COLO668 (cell line): ENCODE data around the gene CHIC2.
"Not testable (repeated sequence)": the region's sequence is repeated elsewhere in the genome, so short reads cannot be mapped to it uniquely, and the experiment has no call there.

Experiments used
- DNase-seq: peaks from one replicate; lab custom pipeline; 2025; ENCODE audit not compliant: unreplicated experiment; lab: John Stamatoyannopoulos, UW

CHIC2 gene

DNA sequence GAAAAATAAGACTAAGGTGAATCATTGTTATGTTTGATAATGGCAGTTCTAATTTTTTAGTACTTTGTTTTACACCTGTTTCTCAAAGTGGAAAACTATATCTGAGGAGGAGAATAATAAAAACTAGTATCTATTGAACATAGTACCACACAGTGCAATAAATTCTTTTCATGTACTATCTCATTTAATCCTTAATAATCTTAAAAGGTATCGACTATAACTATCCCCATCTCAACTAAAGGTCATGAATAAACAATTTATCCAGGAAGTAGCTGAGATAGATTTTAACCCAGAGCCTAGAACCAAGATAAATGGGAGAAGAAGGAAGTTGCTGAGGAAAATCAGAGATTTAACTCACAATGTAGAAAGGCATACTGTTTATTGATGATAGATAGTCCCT, 2.5 kb downstream of the CHIC2 start:
- DNase-seq = no peak

DNA sequence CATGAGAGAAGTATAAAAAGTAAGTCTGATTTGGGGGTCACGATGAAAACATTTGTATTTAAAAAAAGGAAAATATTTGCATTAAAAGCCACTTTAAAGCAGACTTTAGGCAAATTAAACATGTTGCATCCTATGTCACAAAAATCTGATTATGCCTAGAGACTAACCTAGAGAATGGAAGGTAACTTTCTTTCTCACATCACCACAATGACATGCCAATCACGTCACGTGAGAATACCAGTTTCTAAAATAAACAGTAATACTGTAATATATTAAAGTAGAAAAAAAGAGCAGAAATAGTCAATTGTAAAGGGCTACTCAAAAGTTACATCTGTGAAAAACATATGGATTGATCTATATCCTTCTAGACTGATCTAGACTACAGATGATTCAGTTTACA, 3.3 kb downstream of the CHIC2 start:
- DNase-seq = no peak

DNA sequence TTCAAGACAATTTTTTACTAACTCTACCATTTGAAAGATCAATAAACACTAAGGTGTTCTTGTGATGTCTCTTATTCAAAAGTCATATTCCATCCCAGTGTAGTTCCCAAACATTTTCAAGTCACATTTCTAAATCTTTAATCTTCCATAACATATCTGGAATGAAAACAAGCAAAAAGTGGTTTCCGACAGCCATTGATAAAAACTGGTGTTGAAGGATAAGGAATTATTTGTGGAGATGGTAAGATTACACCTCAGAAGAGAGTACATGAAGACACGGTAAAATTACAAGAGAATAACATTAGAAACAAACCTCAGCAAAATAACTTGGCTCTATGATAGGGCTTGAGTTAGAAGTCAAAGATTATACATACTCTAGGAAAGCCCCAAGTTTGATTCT, 4.3 kb downstream of the CHIC2 start:
- no peak for DNase-seq

DNA sequence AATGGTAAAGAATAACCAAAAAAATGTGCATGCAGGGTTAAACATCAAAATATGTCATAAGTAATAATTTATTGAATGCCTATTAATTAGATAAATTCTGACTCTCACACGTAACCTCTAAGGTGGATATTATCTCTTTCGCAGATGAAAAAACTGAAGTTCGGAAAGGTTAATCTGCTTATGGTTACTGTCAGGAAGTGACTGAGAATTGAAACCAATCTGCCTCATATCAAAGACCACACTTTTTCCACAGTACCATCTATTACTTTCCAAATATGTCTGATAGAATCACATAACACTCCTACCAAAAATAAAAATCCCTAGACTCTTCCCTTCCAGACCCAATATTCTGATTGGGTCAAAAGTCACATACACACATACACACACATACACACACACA, 6.2 kb downstream of the CHIC2 start:
- DNase-seq = no peak

DNA sequence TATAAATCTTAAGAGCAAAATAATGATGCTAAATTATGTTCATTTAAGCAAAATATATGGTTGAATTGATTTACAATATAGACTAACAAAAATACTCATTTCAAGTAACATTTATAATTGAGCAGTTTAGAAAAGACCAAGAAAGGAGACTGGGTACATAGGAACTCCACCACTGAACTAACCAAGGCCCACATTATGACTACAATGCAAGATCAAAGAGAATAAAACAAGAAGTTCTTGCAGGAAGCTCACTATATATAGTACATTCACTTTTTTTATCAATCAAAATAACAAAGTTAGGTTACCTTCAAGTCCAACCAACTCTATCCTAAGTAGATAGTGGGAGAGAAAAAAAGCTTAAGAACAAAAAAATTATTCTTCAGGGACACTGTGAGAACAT, 8.0 kb downstream of the CHIC2 start:
- DNase-seq = no peak

DNA sequence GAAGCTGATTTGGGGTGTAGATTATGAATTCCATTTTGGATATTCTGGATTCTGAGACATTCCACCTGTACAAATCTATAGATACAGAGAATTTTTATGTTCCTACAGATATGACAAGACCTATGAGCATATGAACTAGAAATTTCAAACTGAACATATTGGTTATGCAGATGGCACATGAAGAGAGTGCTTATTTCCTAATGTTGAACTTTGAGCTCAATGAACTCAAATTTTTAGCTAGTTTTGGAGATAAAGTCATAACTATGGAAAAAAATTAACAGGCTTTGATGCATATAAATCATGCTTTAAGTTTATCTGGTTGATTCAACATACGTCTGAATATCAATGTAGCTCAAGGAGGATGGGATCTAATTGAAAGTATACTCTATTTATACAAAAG, 8.9 kb downstream of the CHIC2 start:
- DNase-seq = no peak

DNA sequence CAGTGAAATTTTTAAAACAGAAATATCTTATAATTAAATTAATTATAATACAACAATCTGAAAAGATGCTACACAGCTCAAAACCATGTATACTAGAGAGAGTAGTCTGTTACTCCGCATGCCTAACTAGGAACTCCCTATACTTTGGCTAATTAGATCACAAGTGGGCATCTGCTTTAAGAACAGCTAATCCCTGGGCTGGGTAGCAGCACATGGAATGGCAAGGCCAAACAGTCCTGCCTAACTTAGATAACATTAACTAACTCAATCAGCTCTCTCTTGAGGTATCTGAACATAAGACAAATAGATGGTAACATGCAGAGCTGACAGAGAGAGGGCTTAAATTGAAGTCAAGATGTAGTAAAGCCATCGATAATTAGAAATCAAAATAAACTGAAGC, 9.9 kb downstream of the CHIC2 start:
- DNase-seq = no peak

DNA sequence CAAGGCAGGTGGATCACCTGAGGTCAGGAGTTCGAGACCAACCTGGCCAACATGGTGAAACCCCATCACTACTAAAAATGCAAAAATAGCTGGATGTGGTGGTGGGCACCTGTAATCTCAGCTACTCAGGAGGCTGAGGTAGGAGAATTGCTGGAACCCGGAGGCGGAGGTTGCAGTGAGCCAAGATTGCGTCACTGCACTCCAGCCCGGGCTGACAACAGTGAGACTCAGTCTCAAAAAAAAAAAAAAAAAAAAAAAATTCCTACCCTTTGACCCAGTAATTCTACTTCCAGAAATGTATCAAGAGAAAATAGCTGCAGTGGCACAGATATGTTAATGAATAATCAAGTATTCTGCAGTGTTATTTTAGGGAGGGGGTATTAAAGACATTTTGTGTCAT, 11.1 kb downstream of the CHIC2 start:
- DNase-seq = not testable (repeated sequence)

DNA sequence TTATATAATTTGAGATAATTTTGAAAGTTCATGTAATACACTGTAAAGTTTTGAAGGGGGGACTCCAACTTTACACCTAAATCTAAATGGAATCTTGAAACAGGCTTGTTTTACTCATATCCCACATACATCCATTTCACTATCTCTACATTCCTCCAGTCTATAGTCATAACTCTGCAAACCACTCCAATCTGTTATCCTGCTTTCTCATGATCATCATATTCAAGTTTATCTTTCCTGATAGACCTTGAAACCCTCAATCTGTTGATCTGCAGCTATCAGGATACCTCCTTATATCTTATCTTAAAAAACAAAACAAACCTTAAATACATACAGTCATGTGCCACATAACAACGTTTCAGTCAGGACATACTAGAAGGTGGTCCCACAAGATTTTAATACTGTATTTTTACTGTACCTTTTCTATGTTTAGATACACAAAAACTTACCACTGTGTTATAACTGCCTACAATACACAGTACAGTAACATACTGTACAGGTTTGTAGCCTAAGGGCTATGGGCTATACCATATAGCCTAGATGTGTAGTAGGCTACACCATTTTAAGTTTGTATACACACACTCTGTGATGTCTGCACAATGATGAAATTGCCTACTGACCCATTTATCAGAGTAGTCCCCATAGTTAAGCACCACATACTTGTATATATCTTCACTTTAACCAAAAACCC, 14.0 kb downstream of the CHIC2 start:
- no peak for DNase-seq

DNA sequence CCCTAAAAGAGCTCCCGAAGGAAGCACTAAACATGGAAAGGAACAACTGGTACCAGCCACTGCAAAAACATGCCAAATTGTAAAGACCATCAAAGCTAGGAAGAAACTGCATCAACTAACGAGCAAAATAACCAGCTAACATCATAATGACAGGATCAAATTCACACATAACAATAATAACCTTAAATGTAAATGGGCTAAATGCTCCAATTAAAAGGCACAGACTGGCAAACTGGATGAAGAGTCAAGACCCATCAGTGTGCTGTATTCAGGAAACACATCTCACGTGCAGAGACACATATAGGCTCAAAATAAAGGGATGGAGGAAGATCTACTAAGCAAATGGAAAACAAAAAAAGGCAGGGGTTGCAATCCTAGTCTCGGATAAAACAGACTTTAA, 20.8 kb downstream of the CHIC2 start:
- not testable (repeated sequence) for DNase-seq

DNA sequence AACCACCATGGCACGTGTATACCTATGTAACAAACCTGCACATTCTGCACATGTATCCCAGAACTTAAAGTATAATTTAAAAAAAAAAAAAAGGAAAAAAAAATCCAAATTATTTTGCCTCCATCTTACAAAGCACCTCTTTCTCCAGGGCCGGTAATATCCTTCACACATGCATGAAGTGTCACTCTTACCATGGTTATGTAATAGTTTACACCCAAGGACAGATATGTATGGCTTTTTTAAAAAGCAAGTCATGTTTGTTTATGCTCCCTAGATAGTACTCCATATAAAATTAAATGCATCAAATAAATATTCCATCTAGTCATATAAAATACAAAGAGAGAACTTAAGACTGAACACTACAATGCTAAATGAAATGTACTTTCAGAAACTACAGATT, 22.5 kb downstream of the CHIC2 start:
- no peak for DNase-seq

DNA sequence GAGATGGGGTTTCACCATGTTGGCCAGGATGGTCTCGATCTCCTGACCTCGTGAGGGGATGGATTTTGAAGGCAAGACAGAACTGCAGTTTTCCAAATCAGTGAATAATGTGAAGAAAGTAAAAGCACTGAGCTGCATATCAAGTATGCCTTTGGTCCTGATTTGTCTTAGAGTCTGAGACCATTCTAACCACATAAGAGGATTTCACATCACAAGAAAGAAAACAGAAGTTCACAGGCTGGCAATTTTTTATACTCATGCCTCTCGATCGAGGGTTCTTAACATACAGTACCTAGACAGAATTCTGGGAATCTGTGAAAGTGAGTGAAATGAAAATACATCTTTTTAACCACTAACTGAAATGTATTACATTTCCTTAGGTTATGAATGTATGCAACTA, 23.3 kb downstream of the CHIC2 start:
- DNase-seq = no peak

DNA sequence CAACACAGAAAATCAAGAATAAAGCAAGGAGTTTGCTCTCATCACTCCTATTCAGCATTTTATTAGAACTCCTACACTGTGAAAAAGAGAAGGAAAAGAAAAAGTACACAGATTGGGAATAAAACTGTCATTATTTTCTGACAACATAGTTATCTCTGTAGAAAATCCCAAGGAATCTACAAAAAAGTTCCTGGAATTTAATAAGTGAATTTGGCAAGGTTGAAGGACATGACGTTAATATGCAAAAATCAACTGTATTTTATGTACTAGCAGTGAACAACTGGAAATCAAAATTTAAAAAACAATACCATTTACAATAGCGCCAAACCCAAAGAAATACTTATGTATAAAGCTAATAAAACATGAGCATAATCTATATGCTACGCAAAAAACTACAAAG, 26.3 kb downstream of the CHIC2 start:
- DNase-seq = no peak

DNA sequence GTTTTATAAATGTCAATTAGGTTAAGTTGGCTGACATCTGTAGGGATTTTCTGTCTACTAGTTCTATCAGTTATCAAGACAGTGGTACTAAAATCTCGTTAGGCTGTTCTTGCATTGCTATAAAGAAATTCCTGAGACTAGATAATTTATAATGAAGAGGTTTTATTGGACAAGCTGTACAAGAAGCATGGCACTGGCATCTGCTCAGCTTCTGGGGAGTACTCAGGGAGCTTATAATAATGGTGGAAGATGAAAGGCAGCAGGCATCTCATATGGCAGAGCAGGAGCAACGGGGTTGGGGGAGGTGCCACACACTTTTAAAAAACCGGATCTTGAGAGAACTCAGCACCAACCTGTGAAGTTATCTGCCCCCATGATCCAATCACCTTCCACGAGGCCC, 28.2 kb downstream of the CHIC2 start:
- DNase-seq = no peak

DNA sequence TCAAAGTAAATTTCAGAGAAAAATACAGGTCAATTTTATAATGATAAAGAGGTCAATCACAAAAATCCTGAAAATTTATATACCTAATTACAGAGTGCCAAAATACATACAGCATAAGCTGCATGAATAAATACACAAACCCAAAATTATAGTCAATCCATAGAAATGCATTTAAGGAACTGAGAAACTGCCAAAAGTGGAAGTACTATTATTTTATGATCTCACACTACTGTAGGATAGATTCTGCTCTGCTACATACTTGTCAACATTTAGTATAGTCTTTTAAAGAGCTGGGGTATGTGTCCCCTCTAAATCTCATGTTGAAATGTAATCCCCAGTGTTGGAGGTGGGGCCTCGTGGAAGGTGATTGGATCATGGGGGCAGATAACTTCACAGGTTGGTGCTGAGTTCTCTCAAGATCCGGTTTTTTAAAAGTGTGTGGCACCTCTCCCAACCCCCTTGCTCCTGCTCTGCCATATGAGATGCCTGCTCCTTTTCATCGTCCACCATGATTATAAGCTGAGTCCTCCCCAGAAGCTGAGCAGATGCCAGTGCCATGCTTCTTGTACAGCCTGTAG, 31.8 kb downstream of the CHIC2 start:
- DNase-seq = no peak

DNA sequence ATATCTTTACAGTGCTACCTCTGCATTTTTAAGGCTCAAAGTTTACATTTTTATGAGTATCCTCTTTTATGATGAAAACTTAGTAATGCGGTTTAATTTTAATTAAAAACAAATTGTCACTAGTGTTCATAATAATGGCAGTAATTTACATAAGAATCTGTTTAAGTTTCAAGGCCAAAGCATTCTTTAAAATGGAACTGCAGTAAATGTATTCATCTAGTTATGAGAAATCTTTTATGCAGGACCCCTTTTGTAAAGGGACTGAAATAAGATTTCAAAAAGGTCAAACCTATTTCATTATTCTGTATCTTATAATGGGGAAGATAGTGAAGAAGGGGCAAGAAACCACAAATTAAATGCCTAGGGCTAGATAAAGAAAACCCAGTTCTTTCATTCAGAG, 37.1 kb downstream of the CHIC2 start:
- DNase-seq = no peak

DNA sequence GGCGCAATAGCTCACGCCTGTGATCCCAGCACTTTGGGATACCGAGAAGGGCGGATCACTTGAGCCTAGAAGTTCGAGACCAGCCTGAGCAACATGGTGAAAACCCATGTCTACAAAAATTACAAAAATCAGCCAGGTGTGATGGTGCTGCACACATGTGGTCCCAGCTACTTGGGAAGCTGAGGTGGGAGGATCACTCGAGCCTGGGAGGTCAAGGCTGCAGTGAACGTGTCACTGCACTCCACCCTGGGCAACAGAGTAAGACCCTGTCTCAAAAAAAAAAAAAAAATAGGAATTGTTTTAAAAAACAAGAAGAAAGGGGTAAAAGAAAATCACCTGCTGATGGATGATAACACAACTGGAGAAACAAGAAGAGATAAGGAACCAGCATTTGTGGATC, 38.8 kb downstream of the CHIC2 start:
- no peak for DNase-seq

DNA sequence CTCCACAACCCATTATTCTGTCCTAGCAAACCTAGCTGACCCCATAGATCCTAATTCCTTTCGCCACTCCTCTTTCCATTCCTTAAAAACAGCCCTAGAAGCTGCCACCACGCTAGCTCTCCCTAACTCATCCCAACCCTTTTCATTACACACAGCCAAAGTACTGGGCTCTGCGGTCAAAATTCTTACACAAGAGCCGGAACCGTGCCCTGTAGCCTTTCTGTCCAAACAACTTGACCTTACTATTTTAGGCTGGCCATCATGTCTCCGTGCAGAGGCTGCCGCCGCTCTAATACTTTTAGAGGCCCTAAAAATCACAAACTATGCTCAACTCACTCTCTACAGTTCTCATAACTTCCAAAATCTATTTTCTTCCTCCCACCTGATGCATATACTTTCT, 41.4 kb downstream of the CHIC2 start:
- not testable (repeated sequence) for DNase-seq

DNA sequence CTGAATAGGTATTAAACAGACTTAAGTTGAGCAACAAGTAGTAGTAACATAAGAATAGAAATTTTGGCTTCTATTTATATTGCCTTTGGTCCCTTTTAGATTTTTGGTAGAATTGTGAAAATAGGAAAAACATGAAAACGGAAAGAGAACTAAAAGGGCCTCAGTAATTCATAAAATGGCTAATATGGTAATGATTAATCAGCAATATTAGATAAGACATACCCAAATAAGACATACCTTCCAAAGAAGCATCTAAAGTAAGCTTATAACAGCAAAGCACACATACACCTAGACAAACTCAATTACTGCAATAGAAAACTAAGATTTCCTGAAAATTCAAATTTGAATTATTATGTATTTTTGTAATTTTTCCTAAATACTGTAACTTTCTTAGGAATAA, 46.4 kb downstream of the CHIC2 start:
- DNase-seq = no peak

DNA sequence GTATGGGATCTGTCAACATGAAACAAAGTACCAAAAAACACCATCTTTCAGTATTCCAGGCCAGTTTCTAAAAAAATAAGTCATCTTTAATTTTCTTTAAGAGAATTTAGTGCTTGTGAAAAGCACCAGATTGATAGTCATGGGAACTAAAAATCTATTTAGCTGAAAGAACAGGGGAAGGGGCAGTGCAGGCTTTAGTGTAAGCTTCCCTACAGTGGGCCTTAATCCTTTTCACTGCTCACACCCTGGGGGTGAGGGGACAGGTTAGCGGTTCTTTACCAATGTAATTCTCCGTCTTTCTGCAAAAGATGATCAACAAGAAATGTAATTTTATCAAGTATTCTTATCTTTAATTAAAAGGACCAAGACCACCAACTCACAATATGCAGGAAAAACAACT, 47.1 kb downstream of the CHIC2 start:
- no peak for DNase-seq

DNA sequence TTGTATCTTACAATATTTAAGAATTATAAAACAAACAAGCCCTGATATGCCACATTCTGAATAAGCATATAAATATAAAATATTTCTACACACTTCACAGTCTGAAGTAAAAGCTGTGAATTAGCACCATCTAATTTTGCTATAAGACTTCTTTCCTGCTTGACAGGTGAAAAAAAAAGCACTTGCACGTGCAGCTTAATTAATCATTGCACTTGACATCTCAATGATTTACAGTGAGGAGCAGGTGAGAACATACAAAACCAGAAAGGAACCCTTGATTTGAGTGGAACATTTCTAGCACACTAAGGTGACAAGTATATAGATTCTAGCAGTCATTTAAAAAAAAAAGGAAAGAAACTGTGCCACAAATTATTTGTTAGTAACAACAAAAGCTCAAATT, 47.9 kb downstream of the CHIC2 start:
- no peak for DNase-seq

DNA sequence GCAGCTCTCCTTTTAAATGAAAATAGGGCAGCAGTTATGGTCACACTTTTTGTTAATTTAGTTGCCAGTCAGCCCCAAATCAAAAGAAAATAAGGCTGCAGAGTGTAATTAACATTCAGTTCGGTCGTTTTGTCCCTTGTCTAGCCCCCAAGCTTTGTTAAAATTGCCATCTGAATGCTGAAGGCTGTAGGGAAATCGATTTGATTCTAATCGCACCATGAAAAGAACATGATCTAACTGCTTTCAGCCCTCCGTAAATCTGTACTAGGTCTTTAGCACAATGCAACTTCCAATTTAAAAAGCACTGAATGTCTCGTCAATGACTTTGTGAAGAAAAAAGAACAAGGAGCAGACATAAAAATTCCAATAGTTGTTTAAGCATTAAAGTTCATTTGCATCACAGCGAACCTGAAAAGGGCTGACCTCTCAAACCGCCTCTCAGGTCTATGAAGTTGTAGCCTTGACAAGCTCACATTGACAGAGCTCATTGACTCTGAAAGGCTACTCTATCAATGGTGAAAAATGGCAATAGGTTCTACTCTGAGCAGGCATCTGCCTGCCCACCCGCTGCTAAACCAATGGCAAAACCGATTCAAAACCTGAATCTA, 48.9 kb downstream of the CHIC2 start:
- DNase-seq = no peak

DNA sequence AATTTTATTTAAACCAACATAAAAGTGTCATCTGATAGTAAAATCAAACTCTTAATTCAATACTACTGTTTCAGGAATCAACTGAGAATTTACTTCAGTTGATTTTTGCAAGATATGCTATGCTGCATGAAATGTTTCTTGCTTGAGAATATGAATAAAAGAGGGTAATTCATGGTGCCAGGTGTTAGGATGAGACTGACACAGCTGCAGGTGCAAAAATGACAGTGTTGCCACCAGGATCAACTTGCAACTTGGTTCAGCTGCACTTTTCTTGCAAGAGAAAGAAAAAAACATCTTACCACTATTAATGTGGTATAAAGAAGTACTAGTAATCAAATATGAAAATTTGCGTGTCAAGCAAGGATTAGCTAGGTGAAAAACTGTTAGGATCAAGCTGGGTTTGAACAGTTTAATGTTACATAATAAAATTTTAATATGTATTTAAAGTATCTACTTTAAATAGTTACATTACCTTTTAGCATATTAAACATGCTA, 49.7 kb downstream of the CHIC2 start:
- DNase-seq = no peak
